IgD-negative memory B cell (primary cell): ENCODE data around the gene PKP3. TPM values are rescaled to one million over a fixed set of nuclear protein-coding genes. Genes with fewer than 3 reads are reported as not detected.
"Not testable (repeated sequence)": the region's sequence is repeated elsewhere in the genome, so short reads cannot be mapped to it uniquely, and the experiment has no call there.

Experiments used
- H3K27ac Mint-ChIP-seq, 3 donors: one replicate each; pipeline ENCODE4 v1.8.0; 2020 to 2022; ENCODE audit warnings: mild to moderate bottlenecking in 3 of 3, mixed read lengths in 3 of 3, moderate library complexity in 1 of 3
- H3K27me3 Mint-ChIP-seq: one replicate; pipeline ENCODE4 v1.8.0; 2021; ENCODE audit warnings: mixed read lengths
- H3K36me3 Mint-ChIP-seq: one replicate; pipeline ENCODE4 v1.8.0; 2020; ENCODE audit warnings: mild to moderate bottlenecking, mixed read lengths
- H3K4me1 Mint-ChIP-seq, 3 donors: one replicate each; pipeline ENCODE4 v1.8.0; 2020 to 2022; ENCODE audit warnings: mixed read lengths in 3 of 3, mild to moderate bottlenecking in 1 of 3
- H3K4me3 Mint-ChIP-seq, 4 donors: one replicate each; pipeline ENCODE4 v1.8.0; 2020 to 2022; ENCODE audit warnings: mild to moderate bottlenecking in 4 of 4, mixed read lengths in 4 of 4, moderate library complexity in 3 of 4
- H3K9me3 Mint-ChIP-seq, 3 donors: one replicate each; pipeline ENCODE4 v1.8.0; 2020 to 2021; ENCODE audit warnings: mixed read lengths in 3 of 3, mild to moderate bottlenecking in 1 of 3
- polyA plus RNA-seq: library from polyadenylated mRNA; unstranded; fragments of 300-500 nt; fragmentation: Illumina TruSeq; gene quantifications from one replicate; pipeline ENCODE4 v1.2.3, GENCODE V29; 2021

Gene PKP3
- polyA plus RNA-seq = not detected

GRCh38 chr11:394034-394857 lies at the start of gene PKP3:
Gene PKP3, plus strand, starts transcription at chr11:394209. Its CDS starts 84 bp downstream, at chr11:394293.
- no peaks in the 10 kb centered on the region for H3K27me3 Mint-ChIP-seq
- H3K36me3 Mint-ChIP-seq = no peaks in the 10 kb centered on the region
- H3K4me3 Mint-ChIP-seq = no peak within 1 kb of the TSS
- no peak within 1 kb of the TSS for H3K27ac Mint-ChIP-seq
- no peaks in the 10 kb centered on the region for H3K9me3 Mint-ChIP-seq
- peaks cover 0 to 2% (median 0%) of the 10 kb centered on the region in 3 donors for H3K4me1 Mint-ChIP-seq

GRCh38 chr11:344836-345578 lies 49.0 kb upstream of the PKP3 start:
- H3K9me3 Mint-ChIP-seq = peaks cover 0 to 2% (median 0%) of the 10 kb centered on the region in 3 donors
- no peak overlapping the region for H3K4me3 Mint-ChIP-seq
- peaks cover 16 to 22% (median 18%) of the 10 kb centered on the region in 3 donors for H3K4me1 Mint-ChIP-seq
- no peaks in the 10 kb centered on the region for H3K27me3 Mint-ChIP-seq
- peak overlapping the region in 1 of 3 donors; percentile 29 for H3K27ac Mint-ChIP-seq
- no peaks in the 10 kb centered on the region for H3K36me3 Mint-ChIP-seq

GRCh38 chr11:346529-346928 lies 47.5 kb upstream of the PKP3 start:
- Mint-ChIP-seq H3K27ac (no peak overlapping the region), H3K4me1 (peaks cover 14 to 24% (median 20%) of the 10 kb centered on the region in 3 donors), H3K27me3 (no peaks in the 10 kb centered on the region), H3K4me3 (peak overlapping the region in 1 of 4 donors; percentile 10), H3K9me3 (peaks cover 0 to 1% (median 0%) of the 10 kb centered on the region in 3 donors), H3K36me3 (no peaks in the 10 kb centered on the region)

- H3K9me3 Mint-ChIP-seq, H3K36me3 Mint-ChIP-seq, H3K4me3 Mint-ChIP-seq, H3K27me3 Mint-ChIP-seq: not testable (repeated sequence)
- Mint-ChIP-seq H3K4me1 (peaks cover 21 to 32% (median 24%) of the 10 kb centered on the region in 3 donors), H3K27ac (peak overlapping the region in 1 of 3 donors; percentile 57)
These were observed 44.6 kb upstream of the PKP3 start for GRCh38 chr11:349270-349954.

- peak overlapping the region in 2 of 3 donors; percentile 38 to 60 for H3K27ac Mint-ChIP-seq
- H3K4me3 Mint-ChIP-seq = not testable (repeated sequence)
These were observed 43.8 kb upstream of the PKP3 start for GRCh38 chr11:350033-350722.

GRCh38 chr11:350723-351255 lies 43.2 kb upstream of the PKP3 start:
- Mint-ChIP-seq H3K9me3 (no peaks in the 10 kb centered on the region), H3K36me3 (no peaks in the 10 kb centered on the region), H3K27ac (peak overlapping the region in 2 of 3 donors; percentile 38 to 60), H3K27me3 (no peaks in the 10 kb centered on the region), H3K4me3 (peak overlapping the region in 1 of 4 donors; percentile 19), H3K4me1 (peaks cover 24 to 32% (median 30%) of the 10 kb centered on the region in 3 donors)

More at GRCh38 chr11:350033-350722, 43.8 kb upstream of the PKP3 start:
- H3K4me1 Mint-ChIP-seq = peaks cover 24 to 32% (median 27%) of the 10 kb centered on the region in 3 donors
- H3K27me3 Mint-ChIP-seq, H3K36me3 Mint-ChIP-seq, H3K9me3 Mint-ChIP-seq: not testable (repeated sequence)

GRCh38 chr11:351411-351810 lies 42.6 kb upstream of the PKP3 start:
- Mint-ChIP-seq H3K27me3 (no peaks in the 10 kb centered on the region), H3K36me3 (no peaks in the 10 kb centered on the region), H3K9me3 (no peaks in the 10 kb centered on the region), H3K4me3 (no peak overlapping the region), H3K4me1 (peaks cover 24 to 30% (median 28%) of the 10 kb centered on the region in 3 donors), H3K27ac (peak overlapping the region in 2 of 3 donors; percentile 60 to 77)

GRCh38 chr11:352456-353031 lies 41.5 kb upstream of the PKP3 start:
- H3K27ac Mint-ChIP-seq = peak overlapping the region in 2 of 3 donors; percentile 69 to 86
- no peaks in the 10 kb centered on the region for H3K36me3 Mint-ChIP-seq
- no peaks in the 10 kb centered on the region for H3K27me3 Mint-ChIP-seq
- no peaks in the 10 kb centered on the region for H3K9me3 Mint-ChIP-seq
- peaks cover 24 to 30% (median 26%) of the 10 kb centered on the region in 3 donors for H3K4me1 Mint-ChIP-seq
- H3K4me3 Mint-ChIP-seq = peak overlapping the region in 1 of 4 donors; percentile 75

GRCh38 chr11:353179-353873 lies 40.7 kb upstream of the PKP3 start:
- Mint-ChIP-seq H3K27me3 (no peaks in the 10 kb centered on the region), H3K4me1 (peaks cover 24 to 26% (median 26%) of the 10 kb centered on the region in 3 donors), H3K9me3 (no peaks in the 10 kb centered on the region), H3K27ac (peak overlapping the region; percentile 72 to 86 (median 86)), H3K36me3 (no peaks in the 10 kb centered on the region), H3K4me3 (peak overlapping the region in 1 of 4 donors; percentile 75)

- Mint-ChIP-seq H3K4me3 (peak overlapping the region; percentile 75 to 92 (median 82)), H3K4me1 (peaks cover 17 to 22% (median 22%) of the 10 kb centered on the region in 3 donors), H3K36me3 (no peaks in the 10 kb centered on the region)
These were observed 38.2 kb upstream of the PKP3 start for GRCh38 chr11:355581-356458.

GRCh38 chr11:356610-357009 lies 37.4 kb upstream of the PKP3 start:
- Mint-ChIP-seq H3K9me3 (peaks cover 0 to 3% (median 0%) of the 10 kb centered on the region in 3 donors), H3K27ac (no peak overlapping the region), H3K36me3 (no peaks in the 10 kb centered on the region), H3K4me1 (peaks cover 15 to 18% (median 16%) of the 10 kb centered on the region in 3 donors), H3K4me3 (no peak overlapping the region), H3K27me3 (no peaks in the 10 kb centered on the region)

More at GRCh38 chr11:355581-356458, 38.2 kb upstream of the PKP3 start:
- H3K27me3 Mint-ChIP-seq = no peaks in the 10 kb centered on the region
- peaks cover 0 to 3% (median 0%) of the 10 kb centered on the region in 3 donors for H3K9me3 Mint-ChIP-seq
- H3K27ac Mint-ChIP-seq = peak overlapping the region; percentile 86 to 95 (median 92)

GRCh38 chr11:357582-357981 lies 36.4 kb upstream of the PKP3 start:
- Mint-ChIP-seq H3K4me3 (no peak overlapping the region), H3K4me1 (peaks cover 14 to 18% (median 15%) of the 10 kb centered on the region in 3 donors), H3K27ac (no peak overlapping the region), H3K9me3 (peaks cover 0 to 3% (median 0%) of the 10 kb centered on the region in 3 donors), H3K27me3 (no peaks in the 10 kb centered on the region), H3K36me3 (no peaks in the 10 kb centered on the region)
